GM08714 (cell line): ENCODE data around the gene N4BP2.
"Not testable (repeated sequence)": the region's sequence is repeated elsewhere in the genome, so short reads cannot be mapped to it uniquely, and the experiment has no call there.

ENCODE experiments used
- H3K4me3 ChIP-seq: fragments of 200-500 bp; sonication (Bioruptor generic); 2 replicates; pipeline ENCODE4 v1.5.1; 2014; ENCODE audit warnings: mild to moderate bottlenecking, low read length, inconsistent platforms
- ZNF274 ChIP-seq: IDR thresholded peaks from 2 replicates; pipeline ENCODE4 v1.6.1; 2012; ENCODE audit warnings: mild to moderate bottlenecking, low read depth, low read length

Gene N4BP2

DNA sequence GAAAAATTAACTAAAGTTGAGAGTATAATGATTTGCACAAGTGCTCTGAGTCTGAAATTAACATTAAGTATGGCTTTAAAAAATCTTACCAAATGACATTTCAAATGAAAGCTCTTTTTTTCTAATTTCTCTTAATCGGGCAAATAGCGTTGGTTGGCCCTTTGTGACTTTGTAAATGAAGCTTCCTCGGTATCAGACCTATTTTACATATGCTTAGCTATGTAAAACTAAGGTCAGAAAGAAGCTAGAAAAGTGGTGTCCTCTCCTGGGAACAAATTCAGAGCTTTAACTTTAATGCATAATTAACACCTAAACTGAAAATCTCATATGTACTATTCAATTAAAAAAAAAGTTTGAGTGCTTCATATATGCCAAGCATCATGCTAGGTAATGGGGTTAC is 62.7 kb downstream of the N4BP2 start:
- no peak for TF ChIP-seq ZNF274
- H3K4me3 ChIP-seq: no peak overlapping the region

DNA sequence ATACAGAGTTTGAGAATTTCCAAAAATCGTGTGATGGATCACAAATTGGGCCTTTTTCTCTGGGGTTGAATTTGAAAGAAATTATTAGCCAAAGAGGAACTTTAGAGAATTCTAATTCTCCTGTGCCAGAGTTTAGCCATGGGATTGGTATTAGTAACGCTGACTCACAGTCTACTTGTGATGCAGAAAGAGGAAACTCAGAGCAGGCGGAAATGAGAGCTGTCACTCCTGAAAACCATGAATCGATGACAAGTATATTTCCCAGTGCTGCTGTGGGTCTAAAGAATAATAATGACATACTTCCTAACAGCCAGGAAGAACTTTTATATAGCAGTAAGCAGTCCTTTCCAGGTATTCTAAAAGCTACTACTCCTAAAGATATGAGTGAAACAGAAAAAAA is 64.9 kb downstream of the N4BP2 start:
- no peak for TF ChIP-seq ZNF274

DNA sequence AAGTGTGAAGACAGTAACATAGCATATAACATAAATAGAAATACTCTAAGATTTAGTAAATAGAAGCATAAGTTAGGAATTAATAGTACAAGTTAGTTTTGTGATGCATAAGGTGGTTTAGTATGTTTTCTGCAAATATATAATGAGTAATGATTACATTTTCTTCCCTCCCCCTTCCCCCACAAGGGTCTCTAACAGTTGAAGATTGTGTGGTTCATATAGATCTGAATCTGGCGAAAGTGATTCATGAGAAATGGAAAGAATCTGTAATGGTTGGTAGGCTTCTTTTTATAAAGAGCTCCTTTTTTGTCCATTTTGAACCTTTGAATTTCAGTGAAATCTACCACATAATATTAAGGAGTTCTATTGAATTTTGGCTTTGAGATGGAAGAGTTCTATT is 66.3 kb downstream of the N4BP2 start:
- H3K4me3 ChIP-seq: no peak overlapping the region

More for the DNA sequence above, 64.9 kb downstream of the N4BP2 start:
- no peak overlapping the region for H3K4me3 ChIP-seq

DNA sequence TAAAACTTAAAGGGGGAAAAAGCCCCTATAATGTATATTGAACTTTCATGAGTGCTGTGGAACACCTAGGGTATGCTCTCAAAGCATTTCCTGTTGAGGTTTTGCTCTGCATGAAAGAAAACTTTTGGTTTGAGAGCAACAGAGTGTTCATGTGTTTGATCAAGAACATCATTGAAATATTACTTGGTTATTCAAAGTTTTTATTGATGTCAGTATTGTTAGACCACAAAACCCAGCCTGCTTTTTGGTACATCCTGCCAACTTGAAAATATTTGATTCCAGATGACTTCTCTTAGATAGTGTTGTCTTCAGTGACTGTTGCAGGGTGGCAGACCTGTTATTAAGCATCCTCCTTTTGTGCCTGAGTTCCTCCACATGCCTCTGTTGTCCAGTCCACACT is 68.0 kb downstream of the N4BP2 start:
- no peak overlapping the region for H3K4me3 ChIP-seq
- no peak for TF ChIP-seq ZNF274

More for the DNA sequence above, 66.3 kb downstream of the N4BP2 start:
- TF ChIP-seq ZNF274: no peak

DNA sequence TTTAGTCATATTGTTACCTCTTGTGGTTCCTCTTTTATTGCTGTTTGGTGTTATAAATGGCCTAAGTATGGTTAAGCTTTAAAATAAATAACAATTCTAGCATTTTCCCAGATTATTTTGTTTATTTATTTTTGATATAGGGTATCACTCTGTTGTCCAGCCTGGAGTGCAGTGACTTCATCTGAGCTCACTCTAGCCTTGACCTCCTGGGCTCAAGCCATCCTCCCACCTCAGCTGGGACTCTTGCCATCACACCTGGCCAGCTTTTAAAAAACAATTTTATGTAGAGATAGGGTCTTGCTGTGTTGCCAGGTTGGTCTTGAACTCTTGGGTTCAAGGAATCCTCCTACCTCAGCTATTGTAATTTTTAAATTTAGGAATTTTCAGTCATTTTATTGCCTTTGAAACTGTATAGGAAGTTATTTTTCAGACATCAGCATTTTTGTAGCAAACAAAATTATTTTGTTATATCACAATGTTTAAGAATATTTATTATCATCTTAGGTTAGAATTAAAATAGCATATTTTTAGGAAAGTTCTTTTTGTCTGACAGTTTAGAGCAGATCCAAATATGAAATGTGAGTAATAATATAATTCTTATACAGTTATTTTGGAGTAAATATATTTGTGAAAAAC is 73.9 kb downstream of the N4BP2 start:
- no peak overlapping the region for H3K4me3 ChIP-seq
- no peak for TF ChIP-seq ZNF274

DNA sequence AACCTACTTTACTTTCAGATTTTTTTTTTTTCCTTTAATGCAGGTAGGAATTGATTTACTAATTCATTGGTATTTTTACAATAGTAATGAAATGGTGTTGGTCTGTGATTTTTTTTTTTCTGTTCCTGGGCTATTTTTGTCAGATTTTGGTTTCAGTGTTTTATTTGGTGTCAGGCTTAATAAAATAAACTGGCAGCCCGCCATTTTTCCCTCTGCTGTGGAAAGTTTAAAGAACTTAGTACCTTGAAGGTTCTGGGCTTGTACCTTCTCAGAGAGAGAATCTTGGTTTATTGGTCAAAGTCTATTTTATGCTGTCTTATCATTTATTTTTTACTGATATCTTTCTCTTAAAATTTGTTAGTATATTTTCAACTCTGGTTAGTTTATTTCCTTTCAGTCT is 76.2 kb downstream of the N4BP2 start:
- no peak overlapping the region for H3K4me3 ChIP-seq
- TF ChIP-seq ZNF274: no peak

DNA sequence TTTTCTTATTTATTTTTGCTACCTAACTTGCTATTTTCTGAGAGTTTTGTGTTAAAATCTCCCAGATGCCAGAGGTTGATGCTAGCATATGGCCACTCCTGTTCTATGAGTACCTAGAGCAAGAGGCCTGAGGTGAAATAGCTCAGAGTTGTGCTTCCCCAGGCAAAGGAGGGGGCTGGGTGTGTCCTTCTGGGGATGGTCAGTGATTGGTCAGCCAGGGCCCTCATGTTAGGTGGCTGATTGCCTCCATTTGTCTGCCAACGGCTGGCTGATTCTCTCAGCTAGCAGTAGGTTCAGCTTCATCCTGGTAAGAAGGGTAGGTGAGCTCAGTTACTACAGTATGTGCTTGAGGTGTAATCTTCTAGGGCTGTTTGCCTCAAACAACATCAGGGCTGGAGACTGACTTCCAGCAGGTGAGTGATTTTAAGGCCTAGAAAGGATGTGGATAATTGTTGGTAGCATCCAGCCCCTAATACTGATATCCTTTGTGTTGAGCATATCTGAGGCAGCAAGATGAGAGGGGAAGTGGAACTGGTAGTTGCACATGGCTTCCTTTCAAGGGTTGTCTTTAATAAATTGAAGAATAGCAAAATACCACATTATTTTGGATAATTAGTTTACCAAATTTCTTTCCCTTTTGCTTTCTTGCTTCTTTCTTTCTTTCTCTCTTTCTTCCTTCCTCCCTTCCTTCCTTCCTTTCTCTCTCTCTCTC is 77.7 kb downstream of the N4BP2 start:
- no peak overlapping the region for H3K4me3 ChIP-seq
- no peak for TF ChIP-seq ZNF274

DNA sequence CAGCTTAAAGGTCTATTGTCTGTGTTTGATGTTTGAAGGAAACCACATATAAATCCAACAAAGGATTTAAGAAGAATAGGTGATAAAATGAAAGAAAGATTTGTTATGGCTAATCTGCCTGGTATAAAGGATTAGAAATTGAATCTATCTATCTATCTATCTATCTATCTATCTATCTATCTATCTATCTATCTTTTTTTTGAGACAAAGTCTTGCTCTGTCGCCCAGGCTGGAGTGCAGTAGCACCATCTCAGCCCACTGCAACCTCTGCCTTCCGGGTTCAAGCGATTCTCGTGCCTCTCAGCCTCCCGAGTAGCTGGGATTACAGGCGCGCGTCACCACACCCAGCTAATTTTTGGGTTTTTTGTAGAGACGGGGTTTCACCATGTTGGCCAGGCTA is 79.6 kb downstream of the N4BP2 start:
- H3K4me3 ChIP-seq: not testable (repeated sequence)

DNA sequence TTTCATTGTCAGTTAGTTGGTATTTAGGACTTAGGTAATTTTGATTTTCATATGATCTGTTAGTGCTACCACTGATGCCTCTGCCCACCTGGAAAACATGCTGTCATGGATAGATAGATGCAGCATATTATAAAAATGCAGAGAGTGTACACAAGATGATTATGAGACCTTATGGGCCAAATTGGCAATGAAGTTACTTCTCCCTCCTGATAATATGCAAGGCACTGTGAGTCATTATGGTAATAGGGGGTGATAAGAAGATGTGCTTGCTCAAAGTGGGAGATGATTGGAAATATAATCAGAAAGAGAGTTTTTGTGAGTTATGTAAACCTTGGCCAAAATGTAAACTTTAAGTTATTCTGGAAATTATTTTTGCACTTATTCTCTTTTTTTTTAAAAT is 83.5 kb downstream of the N4BP2 start:
- no peak for TF ChIP-seq ZNF274
- H3K4me3 ChIP-seq: no peak overlapping the region

DNA sequence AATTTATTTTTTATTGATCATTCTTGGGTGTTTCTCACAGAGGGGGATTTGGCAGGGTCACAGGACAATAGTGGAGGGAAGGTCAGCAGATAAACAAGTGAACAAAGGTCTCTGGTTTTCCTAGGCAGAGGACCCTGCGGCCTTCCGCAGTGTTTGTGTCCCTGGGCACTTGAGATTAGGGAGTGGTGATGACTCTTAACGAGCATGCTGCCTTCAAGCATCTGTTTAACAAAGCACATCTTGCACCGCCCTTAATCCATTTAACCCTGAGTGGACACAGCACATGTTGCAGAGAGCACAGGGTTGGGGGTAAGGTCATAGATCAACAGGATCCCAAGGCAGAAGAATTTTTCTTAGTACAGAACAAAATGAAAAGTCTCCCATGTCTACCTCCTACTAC is 83.9 kb downstream of the N4BP2 start:
- H3K4me3 ChIP-seq: not testable (repeated sequence)

DNA sequence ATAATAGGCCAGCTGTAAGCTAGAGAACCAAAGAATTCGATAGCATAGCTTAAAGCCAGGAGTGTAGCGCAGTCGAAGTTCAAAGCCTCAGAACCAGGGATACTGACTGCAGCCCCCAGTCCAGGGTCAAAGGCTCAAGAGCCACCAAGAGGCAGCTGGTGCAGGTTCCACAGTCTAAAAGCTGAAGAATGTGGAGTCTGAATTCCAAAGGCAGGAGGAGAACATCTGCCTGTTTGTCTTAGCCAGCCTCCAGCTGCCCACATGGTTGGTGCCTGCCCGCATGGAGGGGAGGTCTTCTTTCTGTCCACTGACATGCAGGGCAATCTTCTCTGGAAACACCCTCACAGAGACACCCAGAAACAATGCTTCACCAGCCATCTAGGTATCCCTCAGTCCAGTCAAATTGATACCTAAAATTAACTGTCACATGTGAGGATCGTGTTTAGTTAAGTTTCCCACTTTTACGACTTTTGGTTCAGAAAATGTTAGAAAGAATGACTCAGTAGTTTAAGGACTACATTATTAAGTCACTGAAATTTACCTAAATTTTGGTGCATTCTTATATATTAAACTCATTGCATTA is 87.4 kb downstream of the N4BP2 start:
- TF ChIP-seq ZNF274: no peak
- H3K4me3 ChIP-seq: no peak overlapping the region

DNA sequence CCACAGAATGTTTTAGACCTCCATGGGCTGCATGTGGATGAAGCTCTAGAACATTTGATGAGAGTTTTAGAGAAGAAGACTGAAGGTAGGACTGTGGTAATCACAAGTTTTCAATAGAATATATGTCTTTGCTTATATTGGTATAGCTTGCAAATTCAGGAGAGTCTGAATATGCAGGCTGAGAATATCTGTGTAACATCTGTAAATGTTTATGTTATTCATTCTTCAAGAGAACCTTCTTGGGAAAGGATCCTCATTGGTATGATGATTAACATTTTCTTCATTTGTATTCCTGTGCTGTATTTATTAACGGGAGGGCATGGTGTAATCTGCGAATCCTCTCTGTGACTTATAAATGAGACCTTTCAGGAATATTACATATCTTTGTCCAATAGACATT is 88.1 kb downstream of the N4BP2 start:
- TF ChIP-seq ZNF274: no peak
- no peak overlapping the region for H3K4me3 ChIP-seq

DNA sequence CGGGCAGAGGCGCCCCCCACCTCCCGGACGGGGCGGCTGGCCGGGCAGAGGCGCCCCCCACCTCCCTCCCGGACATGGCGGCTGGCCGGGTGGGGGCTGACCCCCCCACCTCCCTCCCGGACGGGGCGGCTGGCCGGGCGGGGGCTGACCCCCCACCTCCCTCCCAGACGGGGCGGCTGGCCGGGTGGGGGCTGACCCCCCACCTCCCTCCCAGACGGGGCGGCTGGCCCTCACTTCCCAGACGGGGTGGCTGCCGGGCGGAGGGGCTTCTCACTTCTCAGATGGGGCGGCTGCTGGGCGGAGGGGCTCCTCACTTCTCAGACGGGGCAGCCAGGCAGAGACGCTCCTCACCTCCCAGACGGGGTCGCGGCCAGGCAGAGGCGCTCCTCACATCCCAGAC is 90.8 kb downstream of the N4BP2 start:
- not testable (repeated sequence) for H3K4me3 ChIP-seq

DNA sequence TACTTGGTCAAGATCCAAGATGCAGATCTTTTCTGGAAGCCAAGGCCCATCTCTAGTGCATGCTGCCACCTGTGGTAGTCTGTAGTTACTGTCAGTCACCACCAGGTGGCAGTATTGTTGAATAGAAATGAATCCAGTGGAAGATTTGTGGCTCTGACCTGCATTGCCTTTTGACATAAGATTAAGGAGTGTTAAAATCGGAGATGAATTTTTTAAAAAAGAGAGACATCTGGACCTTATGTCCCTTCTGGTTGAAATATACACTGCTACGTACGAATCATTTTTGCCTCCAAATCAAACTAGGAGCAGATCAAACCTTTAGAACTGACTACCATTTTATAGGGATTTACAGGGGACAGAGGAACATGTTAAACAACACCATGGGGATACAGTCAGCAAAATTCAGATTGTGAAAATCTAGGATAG is 93.3 kb downstream of the N4BP2 start:
- no peak overlapping the region for H3K4me3 ChIP-seq
- TF ChIP-seq ZNF274: no peak

DNA sequence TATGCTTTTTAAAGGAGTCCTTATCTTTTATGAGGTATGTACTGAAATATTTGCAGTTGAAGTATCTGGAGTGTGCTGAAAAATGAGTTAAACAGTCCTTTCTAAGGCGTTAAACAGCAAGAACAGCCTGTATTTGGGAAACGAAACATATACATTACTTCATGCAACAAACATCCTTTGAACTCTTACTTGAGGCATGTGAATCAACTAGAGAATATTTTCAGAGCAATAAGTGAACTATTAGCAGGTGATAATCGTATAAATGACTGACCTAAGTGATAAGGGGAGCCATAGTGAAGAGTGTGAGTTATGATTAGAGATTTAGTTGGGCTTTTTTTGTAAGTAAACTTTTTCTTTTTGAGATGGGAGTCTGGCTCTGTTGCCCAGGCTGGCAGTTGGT is 94.3 kb downstream of the N4BP2 start:
- H3K4me3 ChIP-seq: no peak overlapping the region
- TF ChIP-seq ZNF274: no peak

DNA sequence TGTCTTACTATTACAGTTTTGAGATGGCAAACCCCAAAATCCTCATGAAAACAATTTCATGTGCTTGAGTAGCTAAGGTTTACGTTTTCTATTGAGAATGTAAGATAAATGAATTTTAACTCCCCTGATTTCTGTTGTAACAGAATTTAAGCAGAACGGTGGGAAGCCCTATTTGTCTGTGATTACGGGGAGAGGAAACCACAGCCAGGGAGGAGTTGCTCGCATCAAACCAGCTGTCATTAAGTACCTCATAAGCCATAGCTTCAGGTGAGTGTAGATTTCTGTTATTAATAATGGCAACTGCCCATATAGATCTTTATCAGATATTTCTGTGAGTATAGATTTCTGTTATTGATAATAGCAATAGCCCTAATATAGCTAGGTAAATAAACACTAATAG is 96.0 kb downstream of the N4BP2 start:
- TF ChIP-seq ZNF274: no peak
- no peak overlapping the region for H3K4me3 ChIP-seq
